ENCODE data around the gene SPINK14. TPM values are rescaled to one million over a fixed set of nuclear protein-coding genes. Genes with fewer than 3 reads are reported as not detected.

Gene SPINK14
- total and polyA plus RNA-seq, 4 donors, result not detected

DNA sequence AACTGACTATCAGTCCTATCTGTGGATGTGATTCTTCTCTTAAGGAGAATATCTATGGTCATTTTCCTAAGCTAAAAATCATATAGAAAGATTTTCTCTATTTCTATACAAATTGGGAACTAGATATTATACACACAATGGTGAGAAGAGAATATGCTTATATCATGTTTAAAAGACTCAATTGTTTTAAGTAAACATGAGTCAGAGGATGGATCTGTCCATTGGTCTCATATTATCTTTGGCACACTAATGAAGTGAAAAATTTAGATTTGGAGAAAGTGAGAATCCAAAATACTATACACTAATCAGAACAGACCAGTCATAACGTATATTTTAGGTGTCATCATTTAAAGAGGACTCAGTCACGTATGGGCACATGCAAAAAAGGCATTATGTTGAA, 16.5 kb upstream of the SPINK14 start:
- no peaks in the 10 kb centered on the region for H3K27me3 ChIP-seq (ENCODE audit: control insufficient read depth in 1 of 2, insufficient read depth in 2 of 2, low read length in 1 of 2)
- 44 to 57% methylated on average over 2 of the region's 2 CpGs for WGBS, 2 donors
- H3K36me3 ChIP-seq (ENCODE audit: control insufficient read depth in 1 of 2, insufficient read depth in 2 of 2, low read length in 1 of 2), result no peaks in the 10 kb centered on the region
- no peaks in the 10 kb centered on the region for H3K4me1 ChIP-seq (ENCODE audit: control insufficient read depth in 1 of 2, insufficient read depth in 2 of 2, low read length in 2 of 2)
- DNase-seq, result no peak
- no peak for ATAC-seq (ENCODE audit: low FRiP score)
- no peak overlapping the region for H3K4me3 ChIP-seq (ENCODE audit: low read length in 2 of 2)
- H3K27ac ChIP-seq (ENCODE audit: low read depth in 1 of 2, low read length in 2 of 2), result no peak overlapping the region
- intact Hi-C loops (cut with DNase I), result no loop called here
- no peaks in the 10 kb centered on the region for H3K9me3 ChIP-seq (ENCODE audit: control insufficient read depth, low read length)

DNA sequence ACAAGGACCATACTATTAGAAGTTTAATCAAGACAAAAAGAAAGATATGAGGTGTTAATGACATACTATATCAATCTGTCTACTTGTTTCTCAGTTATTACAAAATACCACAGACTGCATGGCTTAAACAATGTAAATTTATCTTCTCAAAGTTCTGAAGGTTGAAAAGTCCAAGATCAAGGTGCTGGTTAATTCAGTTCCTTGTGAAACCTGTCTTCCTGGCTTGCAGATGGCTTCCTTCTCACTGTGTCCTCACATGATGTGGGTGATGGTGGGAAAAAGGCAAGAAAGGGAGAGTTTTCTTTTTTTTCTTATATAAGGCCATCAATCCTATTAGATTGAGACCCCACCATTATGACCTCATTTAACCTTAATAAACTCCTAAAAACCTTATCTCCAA, 15.6 kb upstream of the SPINK14 start:
- H3K36me3 ChIP-seq (ENCODE audit: control insufficient read depth in 1 of 2, insufficient read depth in 2 of 2, low read length in 1 of 2), result no peaks in the 10 kb centered on the region
- H3K27ac ChIP-seq (ENCODE audit: low read depth in 1 of 2, low read length in 2 of 2), result no peak overlapping the region
- no peaks in the 10 kb centered on the region for H3K4me1 ChIP-seq (ENCODE audit: control insufficient read depth in 1 of 2, insufficient read depth in 2 of 2, low read length in 2 of 2)
- no peak overlapping the region for H3K4me3 ChIP-seq (ENCODE audit: low read length in 2 of 2)
- no peaks in the 10 kb centered on the region for H3K9me3 ChIP-seq (ENCODE audit: control insufficient read depth, low read length)
- DNase-seq (no peak), ATAC-seq (ENCODE audit: low FRiP score) (no peak)
- H3K27me3 ChIP-seq (ENCODE audit: control insufficient read depth in 1 of 2, insufficient read depth in 2 of 2, low read length in 1 of 2), result no peaks in the 10 kb centered on the region
- intact Hi-C loops (cut with DNase I), result no loop called here

DNA sequence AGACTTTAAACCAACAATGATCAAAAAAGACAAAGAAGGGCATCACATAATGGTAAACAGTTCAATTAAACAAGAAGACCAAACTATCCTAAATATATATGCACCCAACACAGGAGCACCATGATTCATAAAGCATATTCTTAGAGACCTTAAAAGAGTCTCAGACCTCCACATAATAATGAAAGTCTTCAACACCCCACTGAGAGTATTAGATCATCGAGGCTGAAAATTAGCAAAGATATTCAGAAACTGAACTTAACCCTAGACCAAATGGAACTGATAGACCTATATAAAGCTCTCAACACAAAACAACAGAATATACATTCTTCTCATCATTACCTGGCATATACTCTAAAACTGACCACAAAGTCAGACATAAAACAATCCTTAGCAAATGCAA, 11.7 kb upstream of the SPINK14 start:
- 85 to 92% methylated on average over 1 of the region's 1 CpG for WGBS, 2 donors
- H3K4me3 ChIP-seq (ENCODE audit: low read length in 2 of 2), result no peak overlapping the region
- no peaks in the 10 kb centered on the region for H3K36me3 ChIP-seq (ENCODE audit: control insufficient read depth in 1 of 2, insufficient read depth in 2 of 2, low read length in 1 of 2)
- intact Hi-C loops (cut with DNase I), result no loop called here
- H3K9me3 ChIP-seq (ENCODE audit: control insufficient read depth, low read length), result no peaks in the 10 kb centered on the region
- DNase-seq (no peak), ATAC-seq (ENCODE audit: low FRiP score) (no peak)
- H3K4me1 ChIP-seq (ENCODE audit: control insufficient read depth in 1 of 2, insufficient read depth in 2 of 2, low read length in 2 of 2), result no peaks in the 10 kb centered on the region
- H3K27ac ChIP-seq (ENCODE audit: low read depth in 1 of 2, low read length in 2 of 2), result no peak overlapping the region
- H3K27me3 ChIP-seq (ENCODE audit: control insufficient read depth in 1 of 2, insufficient read depth in 2 of 2, low read length in 1 of 2), result no peaks in the 10 kb centered on the region

DNA sequence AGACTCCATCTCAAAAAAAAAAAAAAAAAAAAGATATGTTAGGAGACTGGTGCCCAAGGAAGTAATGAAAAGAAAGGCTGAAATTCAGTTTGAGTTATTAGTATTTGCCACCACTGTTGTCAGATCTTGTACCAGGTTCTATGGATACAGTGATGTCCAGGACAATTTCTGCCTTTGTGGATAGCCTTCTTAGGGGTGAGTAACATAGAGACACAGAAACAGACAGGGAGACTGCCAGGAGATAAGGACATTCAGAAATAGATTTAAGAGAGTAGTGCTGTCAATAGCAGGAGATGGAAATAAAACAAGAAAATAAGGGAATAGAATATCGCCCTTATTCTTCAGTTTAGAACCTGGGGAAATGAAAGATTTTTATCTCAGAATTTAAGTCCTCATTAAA, 6.3 kb upstream of the SPINK14 start:
- Histone ChIP-seq H3K27me3 (ENCODE audit: control insufficient read depth in 1 of 2, insufficient read depth in 2 of 2, low read length in 1 of 2) (no peaks in the 10 kb centered on the region), H3K9me3 (ENCODE audit: control insufficient read depth, low read length) (no peaks in the 10 kb centered on the region), H3K36me3 (ENCODE audit: control insufficient read depth in 1 of 2, insufficient read depth in 2 of 2, low read length in 1 of 2) (no peaks in the 10 kb centered on the region), H3K4me3 (ENCODE audit: low read length in 2 of 2) (no peak overlapping the region), H3K27ac (ENCODE audit: low read depth in 1 of 2, low read length in 2 of 2) (no peak overlapping the region), H3K4me1 (ENCODE audit: control insufficient read depth in 1 of 2, insufficient read depth in 2 of 2, low read length in 2 of 2) (no peaks in the 10 kb centered on the region)
- intact Hi-C loops (cut with DNase I), result no loop called here
- ATAC-seq (ENCODE audit: low FRiP score), result no peak
- no peak for DNase-seq
- 87 to 89% methylated on average over 1 of the region's 1 CpG for WGBS, 2 donors

DNA sequence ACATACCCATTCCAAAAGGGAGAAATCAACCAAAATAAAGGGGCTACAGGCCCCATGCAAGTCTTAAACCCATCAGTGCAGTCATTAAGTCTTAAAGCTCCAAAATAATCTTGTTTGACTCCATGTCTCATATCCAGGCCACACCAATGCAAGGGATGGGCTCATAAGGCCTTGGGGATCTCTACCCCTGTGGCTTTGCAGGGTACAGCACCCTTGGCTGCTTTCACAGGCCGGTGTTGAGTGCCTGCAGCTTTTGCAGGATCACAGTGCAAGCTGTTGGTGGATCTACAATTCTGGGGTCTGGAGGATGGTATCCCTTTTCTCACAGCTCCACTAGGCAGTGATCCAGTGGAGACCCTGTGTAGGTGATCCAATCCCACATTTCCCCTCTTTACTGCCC, 5.0 kb upstream of the SPINK14 start:
- intact Hi-C loops (cut with DNase I), result no loop called here

DNA sequence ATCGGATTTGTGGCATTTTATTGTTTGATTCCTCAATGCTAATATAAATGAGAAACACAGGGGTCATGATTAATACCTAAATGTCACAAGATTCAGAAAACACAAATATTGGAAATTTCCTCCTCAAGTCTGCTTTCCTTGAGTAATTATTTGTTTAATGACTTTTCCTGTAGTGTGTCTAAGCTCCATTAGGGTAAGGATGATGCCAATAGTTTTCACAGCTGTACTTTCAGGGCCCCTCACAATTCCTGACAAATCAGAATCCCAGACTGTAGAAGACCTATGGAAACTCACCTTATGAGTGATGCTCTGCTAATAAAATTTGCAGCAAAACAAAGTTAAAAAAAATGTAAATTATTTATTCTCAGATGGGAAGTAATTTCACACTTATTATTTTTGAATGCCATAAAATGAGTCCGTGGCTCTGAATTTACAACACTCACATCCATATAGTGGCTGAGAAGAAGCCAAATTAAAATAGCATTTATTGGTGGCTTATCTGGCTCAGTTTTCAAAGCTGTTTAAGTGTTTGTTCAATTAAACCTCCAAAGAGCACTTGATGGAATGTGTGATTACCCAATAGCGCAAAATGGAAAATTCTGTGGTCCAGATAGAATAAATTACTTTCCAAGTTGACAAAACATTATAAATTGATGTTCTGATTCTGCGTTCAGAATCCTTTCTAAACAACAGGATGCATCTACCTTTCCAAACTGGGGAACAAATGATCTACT, 1.6 kb upstream of the SPINK14 start:
- DNase-seq (no peak), ATAC-seq (ENCODE audit: low FRiP score) (no peak)
- no peaks in the 10 kb centered on the region for H3K9me3 ChIP-seq (ENCODE audit: control insufficient read depth, low read length)
- H3K36me3 ChIP-seq (ENCODE audit: control insufficient read depth in 1 of 2, insufficient read depth in 2 of 2, low read length in 1 of 2), result no peaks in the 10 kb centered on the region
- intact Hi-C loops (cut with DNase I), result no loop called here
- no peak overlapping the region for H3K4me3 ChIP-seq (ENCODE audit: low read length in 2 of 2)
- H3K4me1 ChIP-seq (ENCODE audit: control insufficient read depth in 1 of 2, insufficient read depth in 2 of 2, low read length in 2 of 2), result no peaks in the 10 kb centered on the region
- H3K27ac ChIP-seq (ENCODE audit: low read depth in 1 of 2, low read length in 2 of 2), result no peak overlapping the region
- no peaks in the 10 kb centered on the region for H3K27me3 ChIP-seq (ENCODE audit: control insufficient read depth in 1 of 2, insufficient read depth in 2 of 2, low read length in 1 of 2)
- WGBS, 2 donors, result 82% methylated on average over 4 of the region's 4 CpGs

More for the DNA sequence above, 5.0 kb upstream of the SPINK14 start:
- Histone ChIP-seq H3K27ac (ENCODE audit: low read depth in 1 of 2, low read length in 2 of 2) (no peak overlapping the region), H3K36me3 (ENCODE audit: control insufficient read depth in 1 of 2, insufficient read depth in 2 of 2, low read length in 1 of 2) (no peaks in the 10 kb centered on the region), H3K4me1 (ENCODE audit: control insufficient read depth in 1 of 2, insufficient read depth in 2 of 2, low read length in 2 of 2) (no peaks in the 10 kb centered on the region), H3K27me3 (ENCODE audit: control insufficient read depth in 1 of 2, insufficient read depth in 2 of 2, low read length in 1 of 2) (no peaks in the 10 kb centered on the region), H3K9me3 (ENCODE audit: control insufficient read depth, low read length) (no peaks in the 10 kb centered on the region), H3K4me3 (ENCODE audit: low read length in 2 of 2) (no peak overlapping the region)
- WGBS, 2 donors, result 86 to 95% methylated on average over 1 of the region's 1 CpG
- ATAC-seq (ENCODE audit: low FRiP score) (no peak), DNase-seq (no peak)

DNA sequence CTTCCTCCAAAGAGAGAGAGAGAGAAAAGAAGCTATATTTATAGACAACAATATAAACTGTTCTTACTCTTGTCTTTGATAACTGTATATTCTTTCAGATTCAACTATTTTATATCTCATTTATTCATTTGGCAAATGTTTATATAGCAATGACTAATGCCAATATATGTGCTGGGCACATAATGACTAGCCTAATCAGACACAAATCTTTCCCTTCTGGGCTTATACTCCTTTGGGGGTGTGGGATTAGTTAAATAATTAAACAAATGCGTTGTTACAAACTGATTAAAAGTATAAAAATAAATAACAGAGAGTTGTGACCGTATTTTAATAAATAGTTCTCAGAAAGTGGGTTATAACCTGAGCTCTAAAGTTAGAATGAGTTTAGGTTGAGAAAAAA, 4.0 kb downstream of the SPINK14 start:
- ATAC-seq (ENCODE audit: low FRiP score), result no peak
- Histone ChIP-seq H3K36me3 (ENCODE audit: control insufficient read depth in 1 of 2, insufficient read depth in 2 of 2, low read length in 1 of 2) (no peaks in the 10 kb centered on the region), H3K9me3 (ENCODE audit: control insufficient read depth, low read length) (no peaks in the 10 kb centered on the region), H3K4me3 (ENCODE audit: low read length in 2 of 2) (no peak overlapping the region), H3K4me1 (ENCODE audit: control insufficient read depth in 1 of 2, insufficient read depth in 2 of 2, low read length in 2 of 2) (no peaks in the 10 kb centered on the region), H3K27me3 (ENCODE audit: control insufficient read depth in 1 of 2, insufficient read depth in 2 of 2, low read length in 1 of 2) (no peaks in the 10 kb centered on the region), H3K27ac (ENCODE audit: low read depth in 1 of 2, low read length in 2 of 2) (no peak overlapping the region)
- WGBS, 2 donors, result 60 to 61% methylated on average over 2 of the region's 2 CpGs
- DNase-seq, result no peak
- intact Hi-C loops (cut with DNase I), result no loop called here

DNA sequence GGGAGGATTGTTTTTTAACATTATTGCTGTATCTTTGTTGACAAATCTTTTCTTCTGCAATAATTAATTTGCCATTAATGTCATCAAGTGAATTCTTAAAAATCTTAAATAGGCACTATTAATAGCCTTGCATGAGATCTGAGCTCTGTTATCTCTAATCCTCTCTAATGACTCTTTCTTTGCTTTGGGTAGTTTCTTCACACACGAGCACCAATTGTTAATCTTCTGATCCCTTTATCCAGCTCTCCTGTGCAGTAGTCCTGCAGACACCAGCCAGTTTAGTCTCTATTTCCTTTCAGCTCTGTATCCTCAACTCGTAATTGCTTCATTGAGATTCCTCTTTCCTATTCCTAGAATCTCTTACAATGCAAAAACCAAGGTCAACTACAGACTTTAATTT, 8.1 kb downstream of the SPINK14 start:
- ATAC-seq (ENCODE audit: low FRiP score) (no peak), DNase-seq (no peak)
- no peaks in the 10 kb centered on the region for H3K27me3 ChIP-seq (ENCODE audit: control insufficient read depth in 1 of 2, insufficient read depth in 2 of 2, low read length in 1 of 2)
- no peaks in the 10 kb centered on the region for H3K9me3 ChIP-seq (ENCODE audit: control insufficient read depth, low read length)
- 49 to 64% methylated on average over 2 of the region's 2 CpGs for whole genome bisulfite sequencing, 2 donors
- no peak overlapping the region for H3K27ac ChIP-seq (ENCODE audit: low read depth in 1 of 2, low read length in 2 of 2)
- intact Hi-C loops (cut with DNase I), result loop anchor here in 1 of 2 donors (5.0 kb wide), 1 partner anchor 556 kb away; no protein-coding TSS in a partner anchor
- H3K36me3 ChIP-seq (ENCODE audit: control insufficient read depth in 1 of 2, insufficient read depth in 2 of 2, low read length in 1 of 2), result no peaks in the 10 kb centered on the region
- no peak overlapping the region for H3K4me3 ChIP-seq (ENCODE audit: low read length in 2 of 2)
- H3K4me1 ChIP-seq (ENCODE audit: control insufficient read depth in 1 of 2, insufficient read depth in 2 of 2, low read length in 2 of 2), result no peaks in the 10 kb centered on the region

DNA sequence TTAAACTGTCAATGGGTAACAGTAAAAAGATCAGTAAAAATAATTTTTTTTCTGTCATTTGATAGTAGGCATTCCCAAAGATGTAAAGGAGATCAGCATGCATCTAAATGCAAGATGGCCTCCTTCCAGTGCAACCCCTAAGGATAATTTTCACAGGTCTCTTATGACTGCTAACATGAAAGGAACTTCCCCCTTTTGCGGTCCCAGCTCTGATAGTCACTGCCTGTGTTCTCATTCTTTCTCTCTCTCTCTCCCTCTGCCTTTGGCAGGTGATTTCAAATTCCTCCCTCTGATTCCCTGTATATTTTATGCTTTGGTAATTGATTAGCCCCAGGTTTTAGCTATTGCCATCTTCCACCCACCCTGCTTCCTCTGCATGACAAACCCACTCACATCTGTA, 8.9 kb downstream of the SPINK14 start:
- no peak overlapping the region for H3K4me3 ChIP-seq (ENCODE audit: low read length in 2 of 2)
- no peak for ATAC-seq (ENCODE audit: low FRiP score)
- H3K4me1 ChIP-seq (ENCODE audit: control insufficient read depth in 1 of 2, insufficient read depth in 2 of 2, low read length in 2 of 2), result no peaks in the 10 kb centered on the region
- H3K27ac ChIP-seq (ENCODE audit: low read depth in 1 of 2, low read length in 2 of 2), result no peak overlapping the region
- no peaks in the 10 kb centered on the region for H3K9me3 ChIP-seq (ENCODE audit: control insufficient read depth, low read length)
- DNase-seq, result no peak
- no peaks in the 10 kb centered on the region for H3K36me3 ChIP-seq (ENCODE audit: control insufficient read depth in 1 of 2, insufficient read depth in 2 of 2, low read length in 1 of 2)
- WGBS, 2 donors, result 72 to 90% methylated on average over 1 of the region's 1 CpG
- H3K27me3 ChIP-seq (ENCODE audit: control insufficient read depth in 1 of 2, insufficient read depth in 2 of 2, low read length in 1 of 2), result no peaks in the 10 kb centered on the region
- intact Hi-C loops (cut with DNase I), result loop anchor here in 1 of 2 donors (5.0 kb wide), 1 partner anchor 555 kb away; no protein-coding TSS in a partner anchor
